GM12891 (cell line): Measurements from ENCODE around the gene FAHD2B.
"Not testable (repeated sequence)": the region's sequence is repeated elsewhere in the genome, so short reads cannot be mapped to it uniquely, and the experiment has no call there.

Experiments used
- PAX5 ChIP-seq: IDR thresholded peaks from 2 replicates; pipeline ENCODE4 v1.6.1; 2011; ENCODE audit warnings: low read length, moderate library complexity, mild to moderate bottlenecking; ENCODE audit not compliant: insufficient read depth, severe bottlenecking
- POLR2A ChIP-seq: IDR thresholded peaks from 2 replicates; pipeline ENCODE4 v1.6.1; 2011; ENCODE audit warnings: low read depth, low read length, control low read depth
- POLR2AphosphoS5 ChIP-seq: IDR thresholded peaks from 2 replicates; pipeline ENCODE4 v1.6.1; 2011; ENCODE audit warnings: low read depth, low read length, control low read depth
- POU2F2 ChIP-seq: IDR thresholded peaks from 2 replicates; pipeline ENCODE4 v1.6.1; 2011; ENCODE audit warnings: low read depth, mild to moderate bottlenecking, control low read depth, low read length, moderate library complexity
- SPI1 ChIP-seq: IDR thresholded peaks from 2 replicates; pipeline ENCODE4 v1.6.1; 2011; ENCODE audit warnings: low read depth, low read length, control low read depth
- TAF1 ChIP-seq: IDR thresholded peaks from 2 replicates; pipeline ENCODE4 v1.6.1; 2011; ENCODE audit warnings: low read depth, low read length, control low read depth

DNA sequence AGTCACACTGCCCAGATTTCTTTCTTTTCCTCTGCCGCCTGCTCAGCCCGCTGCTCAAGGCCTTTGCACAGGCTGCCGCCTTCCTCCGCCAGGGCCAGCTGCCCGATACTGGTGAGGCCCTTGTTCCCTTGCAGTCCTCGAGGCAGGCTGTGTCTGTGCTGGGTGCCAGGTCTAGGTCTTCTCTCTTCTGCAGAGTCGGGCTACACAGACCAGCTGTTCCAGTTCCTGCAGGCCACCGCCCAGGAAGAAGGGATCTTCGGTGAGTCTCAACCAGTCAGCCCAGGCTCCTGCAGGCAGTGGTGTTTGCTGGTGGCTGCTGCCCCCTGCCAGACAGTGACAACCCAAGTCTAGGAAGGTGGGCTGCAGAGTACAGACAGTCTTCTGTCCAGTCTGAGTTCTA, 12.5 kb downstream of the FAHD2B start:
- TF ChIP-seq POLR2AphosphoS5, POLR2A, TAF1, POU2F2, SPI1, PAX5: not testable (repeated sequence)
